IPS-18c (cell line): ENCODE measurements around the gene CHRND.
"Not testable (repeated sequence)": the region's sequence is repeated elsewhere in the genome, so short reads cannot be mapped to it uniquely, and the experiment has no call there.

Experiments
- H3K4me3 ChIP-seq: 2 replicates; pipeline ENCODE4 v1.7.0; 2013; ENCODE audit warnings: low read depth, mild to moderate bottlenecking, low read length, moderate library complexity; ENCODE audit not compliant: insufficient read depth
- H3K9me3 ChIP-seq: one replicate; pipeline ENCODE4 v1.6.1; 2013; ENCODE audit warnings: mild to moderate bottlenecking, low read length, moderate library complexity; ENCODE audit not compliant: control insufficient read depth, insufficient read depth

The CHRND gene

GRCh38 chr2:232532419-232532818, 6.5 kb downstream of the CHRND start:
- no peak overlapping the region for H3K4me3 ChIP-seq
- H3K9me3 ChIP-seq = no peaks in the 10 kb centered on the region

- not testable (repeated sequence) for H3K9me3 ChIP-seq, H3K4me3 ChIP-seq
Observed at GRCh38 chr2:232532821-232533220, 6.9 kb downstream of the CHRND start.

- Histone ChIP-seq H3K4me3 (no peak overlapping the region), H3K9me3 (no peaks in the 10 kb centered on the region)
Observed at GRCh38 chr2:232533944-232534710, 8.2 kb downstream of the CHRND start.

- no peak overlapping the region for H3K4me3 ChIP-seq
- no peaks in the 10 kb centered on the region for H3K9me3 ChIP-seq
Observed at GRCh38 chr2:232534940-232535651, 9.1 kb downstream of the CHRND start.

- Histone ChIP-seq H3K4me3 (no peak overlapping the region), H3K9me3 (no peaks in the 10 kb centered on the region)
Observed at GRCh38 chr2:232535761-232536530, 10.0 kb downstream of the CHRND start.

- Histone ChIP-seq H3K4me3 (no peak overlapping the region), H3K9me3 (no peaks in the 10 kb centered on the region)
Observed at GRCh38 chr2:232537079-232537478, 11.1 kb downstream of the CHRND start.

- H3K4me3 ChIP-seq = no peak overlapping the region
- no peaks in the 10 kb centered on the region for H3K9me3 ChIP-seq
Observed at GRCh38 chr2:232537499-232537898, 11.5 kb downstream of the CHRND start.

GRCh38 chr2:232538671-232539070, 12.7 kb downstream of the CHRND start:
- H3K9me3 ChIP-seq = no peaks in the 10 kb centered on the region
- no peak overlapping the region for H3K4me3 ChIP-seq

- H3K4me3 ChIP-seq = no peak within 1 kb of the TSS
- H3K9me3 ChIP-seq = no peaks in the 10 kb centered on the region
Observed at GRCh38 chr2:232539298-232540231, 13.6 kb downstream of the CHRND start, which contains the start of gene CHRNG. CHRNG (plus strand) TSS chr2:232539692; CDS start chr2:232539748, 56 bp downstream.

- Histone ChIP-seq H3K9me3 (no peaks in the 10 kb centered on the region), H3K4me3 (no peak overlapping the region)
Observed at GRCh38 chr2:232540441-232541041, 14.6 kb downstream of the CHRND start.

- H3K4me3 ChIP-seq = no peak overlapping the region
- H3K9me3 ChIP-seq = no peaks in the 10 kb centered on the region
Observed at GRCh38 chr2:232541195-232541960, 15.4 kb downstream of the CHRND start.

- H3K4me3 ChIP-seq = no peak overlapping the region
- no peaks in the 10 kb centered on the region for H3K9me3 ChIP-seq
Observed at GRCh38 chr2:232541961-232542714, 16.2 kb downstream of the CHRND start.

- Histone ChIP-seq H3K4me3 (no peak overlapping the region), H3K9me3 (no peaks in the 10 kb centered on the region)
Observed at GRCh38 chr2:232542715-232543467, 16.9 kb downstream of the CHRND start.

- H3K4me3 ChIP-seq = no peak overlapping the region
- H3K9me3 ChIP-seq = no peaks in the 10 kb centered on the region
Observed at GRCh38 chr2:232543491-232543890, 17.5 kb downstream of the CHRND start.
